H4 (cell line): Measurements from ENCODE around the gene PRR15L. TPM values are rescaled to one million over a fixed set of nuclear protein-coding genes. Genes with fewer than 3 reads are reported as not detected.
"Not testable (repeated sequence)": the region's sequence is repeated elsewhere in the genome, so short reads cannot be mapped to it uniquely, and the experiment has no call there.

Experiments used
- DNase-seq: peaks from one replicate; pipeline ENCODE4 v3.0.0-alpha.2; 2015; ENCODE audit warnings: low spot score
- total RNA-seq: library from RNA; depleted of rRNA; stranded (reverse); fragments of >200 nt; shearing (Covaris generic); gene quantifications from 2 replicates; pipeline ENCODE4 v1.2.3, GENCODE V29; 2014

Gene PRR15L
- total RNA-seq, 1 experiment from 2014 or later = not detected

DNA sequence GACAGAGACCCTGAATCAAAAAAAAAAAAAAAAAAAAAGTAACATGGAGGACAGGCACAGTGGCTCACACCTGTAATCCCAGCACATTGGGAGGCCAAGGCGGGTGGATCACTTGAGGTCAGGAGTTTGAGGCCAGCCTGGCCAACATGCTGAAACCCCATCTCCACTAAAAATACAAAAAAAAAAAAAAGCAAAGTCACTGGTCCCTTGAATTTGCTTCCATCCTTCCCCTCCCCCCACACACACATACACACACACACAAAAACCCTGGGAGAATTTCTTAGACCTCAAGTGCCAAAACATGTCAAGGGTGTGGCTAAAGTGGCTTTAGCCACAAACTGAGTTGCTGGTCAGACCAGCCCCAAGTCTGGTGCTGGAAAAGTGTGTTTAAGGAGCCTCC, 30.8 kb upstream of the PRR15L start:
- not testable (repeated sequence) for DNase-seq

DNA sequence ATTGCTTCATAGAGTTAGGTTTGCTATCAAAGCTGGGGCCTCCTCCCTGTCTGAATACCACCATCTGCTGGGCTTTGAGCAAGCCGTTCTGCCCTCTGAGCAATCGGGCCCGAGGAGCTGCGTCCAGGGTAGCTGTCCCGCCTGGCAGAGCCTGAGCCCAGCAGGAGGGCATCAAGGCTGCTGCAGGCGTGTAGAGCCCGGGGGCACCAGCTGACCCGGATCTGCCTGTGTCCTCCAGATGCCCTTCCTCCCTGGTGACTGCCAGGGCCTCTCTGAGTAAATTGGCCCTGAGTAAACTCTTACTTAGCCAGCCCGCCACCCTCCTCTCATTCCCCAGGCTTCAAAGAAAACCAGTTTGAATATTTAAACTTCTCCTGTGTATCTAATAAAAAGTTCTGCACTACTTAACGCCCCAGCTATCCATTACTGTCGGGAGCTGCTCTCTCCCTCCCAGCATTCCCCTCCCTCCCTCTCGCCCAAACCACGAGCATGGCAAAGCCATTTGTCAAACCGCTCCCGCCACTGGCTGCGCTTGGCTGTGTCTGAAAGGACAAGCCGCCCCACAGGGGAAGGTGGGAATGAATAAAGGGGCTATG, 29.7 kb upstream of the PRR15L start:
- DNase-seq = peak; percentile 55

DNA sequence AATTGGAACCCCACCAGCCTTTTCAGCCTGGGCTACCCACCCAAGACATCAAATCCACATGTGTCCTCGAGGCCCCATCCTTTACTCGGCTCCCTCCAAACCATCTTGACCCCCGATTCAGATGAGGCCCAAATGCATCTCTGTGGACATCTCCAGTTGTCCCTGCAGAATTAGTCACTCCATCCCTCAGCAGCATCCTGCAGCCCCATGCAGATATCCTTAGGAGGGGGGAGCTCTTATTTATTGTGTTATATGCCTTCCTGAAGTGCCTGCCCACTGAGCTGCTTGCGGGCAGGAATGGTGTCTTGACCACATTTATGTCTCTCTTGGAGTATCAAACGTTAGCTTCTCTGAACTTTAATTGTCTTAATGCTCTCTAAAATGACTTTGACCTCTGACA, 28.8 kb upstream of the PRR15L start:
- no peak for DNase-seq

DNA sequence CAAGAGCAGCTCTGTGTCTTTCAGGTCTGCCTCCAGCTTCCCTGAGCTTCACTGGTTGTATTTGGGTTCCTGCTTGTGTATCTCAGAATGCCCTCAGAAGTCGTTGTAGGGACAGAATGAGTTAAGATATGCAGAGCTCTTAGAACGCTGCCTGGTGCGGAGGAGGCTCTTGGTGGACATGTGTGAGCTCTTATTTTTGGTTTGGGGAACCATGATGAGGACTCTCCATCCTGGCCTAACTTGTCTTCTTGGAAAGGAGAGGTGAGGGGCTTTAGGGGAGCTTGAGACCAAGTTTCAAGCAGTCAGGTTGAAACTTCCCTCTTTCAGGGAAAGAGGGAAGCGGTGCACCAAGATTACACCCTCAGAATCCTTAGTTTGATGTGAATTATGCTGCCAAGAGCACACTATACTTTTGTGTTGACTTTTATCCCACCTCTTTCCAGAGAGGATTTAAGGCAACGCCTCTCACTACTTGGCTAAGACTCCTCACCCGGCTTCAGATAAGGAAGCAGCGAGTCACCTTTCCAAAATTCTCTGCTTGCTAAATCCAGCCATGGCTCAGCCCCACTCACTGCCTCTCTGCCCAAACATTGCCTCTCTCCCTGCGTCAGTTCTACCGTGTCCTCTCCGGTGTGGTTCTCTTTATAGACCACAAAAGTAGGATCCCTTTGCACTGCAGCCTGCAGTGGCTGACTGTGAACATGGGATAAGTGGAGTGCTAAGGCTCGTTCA, 26.0 kb upstream of the PRR15L start:
- no peak for DNase-seq

DNA sequence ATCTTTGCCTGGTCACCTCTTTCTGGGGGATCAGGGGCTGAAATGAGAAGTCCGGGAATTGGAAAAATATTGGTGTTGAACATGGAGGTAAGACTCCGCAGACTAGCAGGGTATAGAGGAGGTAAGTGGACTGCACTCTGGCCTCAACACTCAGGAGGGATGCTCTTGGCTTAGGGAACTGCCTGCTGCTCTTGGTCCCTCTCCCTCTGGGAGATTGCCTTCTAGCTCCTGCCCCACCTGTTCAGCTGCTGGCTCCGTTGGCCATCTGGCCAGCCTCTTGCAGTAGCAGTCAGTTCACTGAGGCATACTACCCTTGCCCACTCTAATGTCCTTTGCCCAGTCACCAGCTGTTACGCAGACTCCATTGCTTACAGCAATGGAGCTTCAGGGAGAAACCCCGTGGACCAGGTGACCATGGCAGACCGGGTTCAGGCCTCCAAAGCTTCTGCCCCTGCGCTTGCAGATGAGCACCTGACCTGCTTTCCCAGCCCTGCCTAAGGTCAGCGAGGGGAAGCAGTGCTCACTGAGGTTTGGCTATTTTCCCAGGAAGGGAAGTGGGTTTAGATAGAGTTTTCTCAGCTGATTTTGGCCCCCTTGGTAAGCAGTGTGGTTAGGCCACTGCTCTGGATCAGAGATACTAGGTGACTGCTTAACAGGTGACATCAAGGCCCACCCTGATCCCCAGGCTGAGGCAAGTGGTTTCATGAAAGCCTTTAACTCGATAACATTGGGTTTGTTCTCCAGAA, 25.1 kb upstream of the PRR15L start:
- no peak for DNase-seq

DNA sequence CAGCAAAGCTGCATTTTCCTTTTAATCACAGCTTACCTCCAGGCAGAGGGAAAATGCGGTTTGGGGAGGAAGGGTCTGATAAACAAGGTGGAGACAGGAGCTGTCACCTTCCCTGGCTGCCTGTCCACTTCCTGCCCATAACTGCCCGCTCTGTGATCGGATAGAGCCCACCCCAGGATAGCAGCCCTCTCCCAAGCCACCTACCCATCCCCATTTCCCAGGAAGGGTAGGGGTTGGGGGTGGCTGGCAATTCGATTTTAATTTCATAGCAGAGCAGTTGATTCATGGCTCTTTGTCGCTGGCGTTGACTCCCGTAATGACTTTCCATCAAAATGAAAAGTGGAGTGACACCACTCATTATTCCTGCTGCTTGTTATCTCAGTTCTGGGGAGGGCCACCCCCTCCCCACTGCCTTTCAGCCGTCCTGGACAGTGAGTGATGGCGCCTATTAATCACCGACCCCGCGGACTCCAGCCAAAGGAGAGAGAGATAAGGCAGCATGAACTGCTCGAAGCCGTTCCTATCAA, 24.5 kb upstream of the PRR15L start:
- no peak for DNase-seq

DNA sequence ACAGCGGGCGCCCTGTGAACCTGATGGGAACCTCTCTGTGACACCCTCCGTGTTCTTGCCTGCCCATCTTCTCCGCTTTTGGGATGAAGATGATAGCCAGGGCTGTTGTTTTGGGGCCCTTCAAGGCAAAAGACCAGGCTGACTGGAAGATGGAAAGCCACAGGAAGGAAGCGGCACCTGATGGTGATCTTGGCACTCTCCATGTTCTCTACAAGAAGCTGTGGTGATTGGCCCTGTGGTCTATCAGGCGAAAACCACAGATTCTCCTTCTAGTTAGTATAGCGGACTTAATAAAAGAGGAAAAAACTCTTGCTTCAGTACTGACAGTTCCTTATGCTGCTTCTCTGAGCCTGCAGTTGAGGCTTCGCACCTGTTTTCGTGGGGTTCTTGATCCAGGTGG, 23.8 kb upstream of the PRR15L start:
- DNase-seq = no peak

DNA sequence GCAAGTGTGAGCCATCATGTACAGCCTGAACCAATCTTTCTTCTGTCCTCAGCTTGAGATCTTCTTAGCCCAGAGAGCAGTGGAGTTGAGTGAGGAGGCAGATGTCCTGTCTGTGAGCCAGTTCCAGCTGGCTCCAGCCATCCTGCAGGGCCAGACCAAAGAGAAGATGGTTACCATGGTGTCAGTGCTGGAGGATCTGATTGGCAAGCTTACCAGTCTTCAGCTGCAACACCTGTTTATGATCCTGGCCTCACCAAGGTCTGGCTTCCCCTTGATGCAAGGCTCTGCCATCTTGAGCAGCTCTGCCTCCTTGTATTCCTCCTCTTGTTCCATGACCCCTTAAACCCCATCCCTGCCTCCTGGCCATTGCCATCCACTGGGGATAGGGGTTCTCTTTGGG, 22.9 kb upstream of the PRR15L start:
- DNase-seq = no peak

DNA sequence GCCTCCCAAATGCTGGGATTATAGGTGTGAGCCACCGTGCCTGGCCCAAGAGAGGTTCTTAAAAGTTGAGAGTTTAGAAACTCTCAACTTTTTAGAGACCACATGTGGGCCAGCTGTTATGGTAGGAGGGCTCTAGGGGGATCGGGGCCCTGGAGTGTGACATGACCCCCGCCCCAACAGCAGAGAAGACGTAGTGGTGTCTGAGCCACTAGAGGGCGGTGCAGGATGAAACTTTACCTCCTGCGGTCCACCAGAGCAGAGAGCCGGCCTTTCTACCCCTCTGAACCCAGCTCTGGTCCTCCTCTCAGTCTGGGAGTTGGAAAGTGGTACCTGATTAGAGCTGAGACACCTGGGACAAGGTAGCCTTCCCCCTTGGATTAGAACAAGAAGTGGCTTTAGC, 20.6 kb upstream of the PRR15L start:
- DNase-seq = peak; percentile 54

DNA sequence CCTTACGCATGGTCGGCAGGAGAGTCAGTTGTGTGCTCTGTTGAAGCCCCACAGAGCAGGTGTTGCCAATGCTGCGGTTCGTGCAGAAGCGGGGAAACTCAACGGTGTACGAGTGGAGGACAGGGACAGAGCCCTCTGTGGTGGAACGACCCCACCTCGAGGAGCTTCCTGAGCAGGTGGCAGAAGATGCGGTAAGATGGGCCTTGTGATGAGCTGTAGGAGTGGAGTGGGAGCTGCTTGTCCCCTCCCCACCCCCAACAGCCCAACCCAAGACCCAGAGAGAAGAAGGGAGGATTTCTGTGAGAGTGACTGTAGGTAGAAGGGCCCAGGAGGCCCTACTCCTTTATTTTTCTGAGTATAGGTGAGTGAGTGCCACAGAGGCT, 18.1 kb upstream of the PRR15L start:
- DNase-seq = no peak

DNA sequence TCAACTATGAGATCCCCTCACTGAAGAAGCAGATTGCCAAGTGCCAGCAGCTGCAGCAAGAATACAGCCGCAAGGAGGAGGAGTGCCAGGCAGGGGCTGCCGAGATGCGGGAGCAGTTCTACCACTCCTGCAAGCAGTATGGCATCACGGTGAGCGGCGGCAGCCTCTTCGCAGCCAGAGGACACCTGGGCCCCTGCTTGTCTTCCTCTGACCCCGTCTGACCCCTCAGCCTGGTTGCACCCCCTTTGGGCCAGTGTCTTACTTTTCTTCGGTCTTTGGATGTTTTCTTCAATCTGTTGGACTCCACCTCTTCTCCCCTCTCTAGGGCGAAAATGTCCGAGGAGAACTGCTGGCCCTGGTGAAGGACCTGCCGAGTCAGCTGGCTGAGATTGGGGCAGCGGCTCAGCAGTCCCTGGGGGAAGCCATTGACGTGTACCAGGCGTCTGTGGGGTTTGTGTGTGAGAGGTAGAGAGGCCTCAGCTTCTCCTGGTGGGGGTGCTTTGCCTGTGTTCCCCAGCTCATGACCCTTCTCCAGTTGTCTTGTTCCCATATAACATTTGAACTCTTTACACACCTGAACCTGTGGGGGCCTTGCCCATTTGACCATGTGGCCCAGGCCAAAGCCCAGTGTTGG, 17.6 kb upstream of the PRR15L start:
- no peak for DNase-seq

DNA sequence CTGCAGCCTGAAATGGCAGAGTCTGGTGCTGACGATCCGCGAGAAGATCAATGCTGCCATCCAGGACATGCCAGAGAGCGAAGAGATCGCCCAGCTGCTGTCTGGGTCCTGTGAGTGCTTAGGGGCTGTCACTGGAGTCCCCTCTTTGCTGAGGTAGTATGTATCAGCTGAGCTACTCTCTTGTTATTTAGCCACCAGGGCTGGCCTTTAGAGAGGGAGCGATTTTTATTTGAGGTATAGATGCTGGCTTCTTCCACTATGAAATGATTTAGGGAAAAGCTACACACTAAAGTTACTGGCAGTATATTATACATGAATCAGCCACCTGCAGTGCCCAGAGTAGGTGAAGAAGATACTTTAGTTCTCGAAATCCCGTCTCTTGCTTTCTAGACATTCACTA, 15.9 kb upstream of the PRR15L start:
- DNase-seq = no peak

DNA sequence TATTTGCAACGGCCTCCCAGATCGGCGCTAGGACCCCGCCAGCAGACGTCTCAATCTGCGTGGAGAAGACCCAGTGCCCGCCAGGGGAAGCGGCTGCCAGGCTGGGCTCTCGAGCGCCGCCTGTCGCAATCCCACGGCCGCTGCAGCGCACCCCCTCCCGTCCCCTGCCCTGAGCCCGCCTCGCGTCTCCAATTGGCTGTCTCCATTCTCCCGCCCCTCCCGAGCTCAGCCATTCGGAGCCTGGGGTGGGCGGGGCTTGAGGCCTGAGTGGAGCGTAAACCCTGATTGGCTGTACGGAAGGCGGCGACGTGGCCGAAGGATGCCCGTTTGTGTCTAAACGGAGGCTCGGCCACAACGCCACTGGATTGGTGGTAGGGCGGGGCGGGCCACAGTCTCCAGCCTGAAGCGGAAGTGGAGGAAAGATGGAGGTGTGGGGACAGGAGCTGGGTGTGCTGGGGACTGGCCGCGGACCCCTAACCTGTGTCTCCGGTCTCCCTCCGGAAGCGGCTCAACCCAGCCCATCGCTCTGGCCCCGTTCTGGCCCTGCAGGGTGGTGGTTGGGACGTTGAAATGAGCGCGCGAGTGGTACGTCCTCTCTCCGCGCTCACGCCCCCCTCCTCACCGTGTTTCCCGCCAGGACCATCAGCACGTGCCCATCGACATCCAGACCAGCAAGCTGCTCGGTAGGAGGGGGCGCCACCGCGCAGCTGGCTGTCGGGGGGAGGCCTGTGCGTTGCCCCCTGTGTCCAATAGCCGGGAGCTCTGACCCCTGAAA, 13.2 kb upstream of the PRR15L start, which contains the start of gene CDK5RAP3:
Gene CDK5RAP3, plus strand, starts transcription at position 389 of the 775 bp plus-strand sequence. Its CDS starts 34 bp downstream, at position 423.
- peak; percentile 100 for DNase-seq

DNA sequence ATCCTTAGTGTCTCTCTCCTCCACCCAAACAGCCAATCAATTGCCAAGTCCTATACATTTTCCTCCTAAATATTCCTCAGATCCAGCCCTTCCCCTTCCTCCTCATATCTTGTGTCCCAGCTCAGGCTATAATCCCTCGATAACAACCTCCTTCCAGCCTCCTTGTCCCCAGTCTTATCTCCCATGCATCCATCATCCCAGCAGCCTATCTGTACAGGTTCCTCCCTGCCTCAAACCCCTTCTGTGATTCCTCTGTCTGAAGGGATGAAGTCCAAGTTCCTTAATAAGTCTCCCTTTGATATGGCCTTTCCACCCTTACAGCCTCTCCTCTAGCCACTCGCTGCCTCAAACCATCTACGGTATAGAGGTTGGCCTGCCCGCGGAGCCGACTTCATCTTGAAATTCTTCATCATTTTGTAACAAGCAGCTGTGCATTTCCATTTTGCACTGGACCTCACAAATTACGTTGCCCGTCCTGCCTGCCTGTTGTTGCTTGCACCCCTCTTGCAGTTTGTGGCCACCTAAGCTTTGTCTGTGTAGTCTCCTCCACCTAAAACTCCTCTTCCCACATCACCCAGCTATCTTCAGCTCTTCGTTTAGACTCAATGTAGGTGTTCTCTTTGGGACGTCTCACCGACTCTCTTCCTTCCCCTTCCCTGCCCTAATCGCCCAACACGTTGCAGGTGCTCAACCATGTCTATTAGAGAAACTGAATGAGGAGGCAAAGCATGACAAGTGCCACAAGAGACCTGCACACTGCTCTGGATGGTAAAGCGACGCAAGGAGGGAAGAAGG, 12.4 kb upstream of the PRR15L start:
- DNase-seq = no peak

DNA sequence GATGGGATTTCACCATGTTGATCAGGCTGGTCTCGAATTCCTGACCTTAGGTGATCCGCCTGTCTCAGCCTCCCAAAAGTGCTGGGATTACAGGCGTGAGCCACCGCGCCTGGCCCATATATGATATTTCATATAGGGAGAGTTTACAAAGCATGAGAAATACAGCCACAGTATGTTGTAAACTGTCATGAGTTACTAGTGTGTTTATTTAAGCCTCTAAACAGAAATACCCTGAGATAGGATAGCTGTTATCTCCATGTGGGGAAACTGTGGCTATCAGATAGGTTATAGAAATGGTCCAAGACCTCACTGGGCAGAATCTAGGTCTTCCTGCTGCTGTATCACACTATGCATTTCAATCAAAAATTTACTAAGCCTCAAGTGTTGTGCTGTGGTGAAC, 11.2 kb upstream of the PRR15L start:
- DNase-seq = no peak

DNA sequence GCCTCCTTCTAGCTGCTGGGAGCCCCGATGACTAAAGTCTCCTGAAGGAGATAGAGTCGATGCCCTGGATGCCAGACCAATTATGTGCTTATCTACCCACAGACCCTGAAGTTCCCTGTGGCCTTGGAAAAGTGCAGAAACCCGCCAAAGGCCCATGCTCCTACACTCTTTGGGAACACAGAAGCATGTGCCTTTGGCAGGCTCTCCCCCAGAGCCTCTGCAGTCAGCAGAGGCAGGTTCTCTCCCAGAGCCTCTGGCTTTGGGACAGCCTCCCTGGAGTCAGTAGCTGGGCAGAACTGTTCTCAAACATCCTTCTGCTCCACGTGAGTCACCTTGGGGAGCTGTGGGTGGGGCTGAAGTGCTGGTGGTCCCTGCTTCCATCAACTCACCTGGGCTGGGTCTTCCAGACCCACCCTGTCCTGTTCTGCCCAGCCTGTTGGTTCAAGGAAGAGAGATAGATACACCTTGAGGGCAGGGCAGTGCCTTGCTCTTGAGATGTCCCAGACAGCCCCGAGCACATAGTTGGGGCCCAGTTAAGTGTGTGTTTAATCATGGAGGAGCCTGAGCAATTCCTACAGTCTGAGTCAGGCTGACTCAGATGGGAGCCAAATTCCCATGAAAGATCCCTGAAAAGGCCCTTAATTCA, 10.0 kb upstream of the PRR15L start:
- DNase-seq = no peak

DNA sequence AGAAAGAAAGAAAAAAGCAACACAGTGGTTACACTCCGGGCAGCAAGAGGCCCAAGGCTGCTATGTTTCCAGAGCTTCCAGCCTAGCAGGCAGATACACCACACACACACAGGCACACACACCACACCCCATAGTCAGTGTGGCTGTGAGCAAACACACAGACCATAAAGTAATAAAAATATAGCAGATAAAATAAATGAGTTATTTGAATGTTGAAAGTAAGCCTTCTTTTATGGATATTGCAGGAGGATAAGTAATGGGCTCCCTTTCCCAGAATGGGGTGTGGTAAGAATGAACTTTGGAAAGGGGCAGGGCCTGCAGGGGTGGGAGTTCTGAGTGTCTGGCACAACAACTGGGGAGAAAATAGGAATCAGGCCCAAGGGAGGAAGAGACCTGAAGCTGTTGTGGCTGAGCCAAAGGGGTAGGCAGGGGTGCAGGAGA, 8.4 kb upstream of the PRR15L start:
- DNase-seq = no peak

DNA sequence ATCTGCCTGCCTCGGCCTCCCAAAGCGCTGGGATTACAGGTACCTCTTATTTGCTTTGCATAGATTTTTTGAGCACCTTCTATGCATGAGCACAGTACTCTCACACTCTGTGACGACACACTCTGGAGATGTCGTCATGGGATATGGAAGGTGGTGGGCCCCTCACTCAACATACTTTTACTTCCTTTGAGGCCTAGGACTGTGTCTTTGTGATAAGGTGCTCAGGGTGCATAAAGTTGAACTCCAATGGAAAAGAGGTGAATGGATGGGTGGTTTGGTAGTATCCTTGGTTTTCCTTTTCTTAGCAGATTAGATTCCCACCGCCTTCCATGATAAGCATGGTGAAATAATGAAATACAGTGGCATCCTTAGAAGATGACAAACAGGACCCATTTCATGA, 7.2 kb upstream of the PRR15L start:
- no peak for DNase-seq

DNA sequence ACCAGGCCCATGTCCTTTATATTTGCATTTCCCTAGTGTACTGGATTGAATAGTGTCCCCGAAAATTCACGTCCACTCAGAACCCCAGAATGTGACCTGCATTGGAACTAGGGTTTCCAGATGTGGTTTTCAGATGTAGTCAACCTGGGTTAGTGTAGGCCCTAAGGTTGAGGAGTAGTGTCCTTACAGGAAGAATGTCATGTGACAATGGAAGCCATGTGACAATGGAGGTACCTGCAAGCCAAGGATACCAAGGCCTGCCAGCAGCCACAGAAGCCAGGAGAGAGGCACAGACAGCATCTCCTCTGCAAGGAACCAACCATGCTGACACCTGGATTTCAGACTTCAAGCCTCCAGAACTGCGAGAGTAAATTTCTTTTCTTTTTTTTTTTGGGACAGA, 5.2 kb upstream of the PRR15L start:
- no peak for DNase-seq

DNA sequence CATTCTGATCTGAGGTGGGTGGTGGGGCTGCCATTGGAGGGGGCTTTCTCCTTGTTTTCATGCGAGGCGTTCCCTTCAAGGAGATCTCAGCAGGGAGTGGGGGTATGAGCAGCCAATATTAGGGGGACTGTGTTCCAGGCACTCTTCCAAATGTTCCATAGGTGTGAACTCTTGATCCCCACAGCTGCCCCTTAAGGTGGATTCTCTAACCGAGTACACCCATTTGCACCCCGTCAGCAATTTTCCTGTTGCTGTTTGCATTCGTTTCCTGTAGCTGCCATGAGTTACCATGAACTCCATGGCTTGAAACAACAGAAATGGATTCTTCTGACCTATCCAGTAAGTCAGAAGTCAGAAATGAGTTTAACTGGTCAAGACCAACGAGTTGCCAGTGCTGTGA, 3.7 kb upstream of the PRR15L start:
- no peak for DNase-seq
